Measurements from ENCODE around the gene GALNTL6. TPM values are rescaled to one million over a fixed set of nuclear protein-coding genes. Genes with fewer than 3 reads are reported as not detected.

Gene GALNTL6
- total and polyA plus RNA-seq, 2 donors (not counting 3 experiments of a cell fraction or from before 2014, with no cell fraction given) = not detected

DNA sequence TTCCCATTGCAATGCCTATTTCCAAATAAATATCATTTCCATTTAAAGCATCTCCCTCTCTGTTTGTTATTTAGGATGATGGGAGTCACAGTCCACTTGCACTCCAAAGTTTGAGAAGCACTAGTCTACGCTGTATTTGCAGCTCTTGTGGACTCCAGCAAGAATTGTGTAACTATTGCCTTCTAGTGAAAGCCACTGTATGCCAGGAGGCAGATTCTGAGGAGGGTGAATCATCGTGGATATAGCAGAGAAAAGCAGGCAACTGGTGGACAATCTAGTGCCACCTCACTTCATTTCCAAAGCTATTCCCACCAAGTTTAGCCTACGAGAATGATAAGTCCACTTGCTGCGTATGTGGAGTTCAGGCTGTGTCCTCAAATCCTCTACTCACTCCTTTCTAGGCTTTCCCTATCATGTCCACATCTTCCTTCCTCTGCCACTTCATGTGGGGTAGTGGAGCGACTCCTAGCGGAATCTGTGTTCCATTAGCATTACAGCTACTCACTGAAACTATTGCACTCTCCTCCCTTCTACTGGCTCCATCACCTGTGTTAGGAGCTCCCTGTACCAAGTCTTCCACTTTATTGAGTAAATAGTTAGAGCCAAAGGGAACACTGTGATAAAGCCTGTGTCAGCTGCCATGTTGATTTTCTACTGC, 853.6 kb downstream of the GALNTL6 start:
- intact Hi-C loops (cut with micrococcal nuclease) = no loop called here
- CTCF ChIA-PET = no interaction called here
- Histone ChIP-seq H3K9me1 (replicated peaks; ENCODE audit: control insufficient read depth, extremely low read depth, insufficient read depth, low read length) (no peaks in the 10 kb centered on the region), H3K36me3 (ENCODE audit: control insufficient read depth in 2 of 2, extremely low read depth in 1 of 2, insufficient read depth in 2 of 2, low read length in 2 of 2) (no peaks in the 10 kb centered on the region), H3K27ac (ENCODE audit: insufficient read depth, low read depth, low read length) (no peak overlapping the region), H3K9ac (replicated peaks; ENCODE audit: extremely low read depth, insufficient read depth, low read length) (no peak overlapping the region), H3K27me3 (ENCODE audit: control insufficient read depth in 2 of 2, insufficient read depth in 2 of 2, low read length in 2 of 2) (no peaks in the 10 kb centered on the region), H3K4me3 (replicated peaks in 1 of 3; ENCODE audit: insufficient read depth in 1 of 3, low read depth in 1 of 3, low read length in 3 of 3) (no peak overlapping the region), H3K9me3 (replicated peaks; ENCODE audit: control insufficient read depth, insufficient read depth, low read length) (peaks cover 2% of the 10 kb centered on the region), H4K20me1 (replicated peaks; ENCODE audit: control insufficient read depth, extremely low read depth, insufficient read depth, low read length) (no peaks in the 10 kb centered on the region), H3K79me2 (ENCODE audit: control insufficient read depth, insufficient read depth, low read length) (no peaks in the 10 kb centered on the region), H2AFZ (ENCODE audit: low read depth, low read length) (no peak overlapping the region), H3K4me2 (ENCODE audit: insufficient read depth, low read length) (no peak overlapping the region), H3K4me1 (ENCODE audit: control insufficient read depth, extremely low read depth, insufficient read depth, low read length) (no peaks in the 10 kb centered on the region)
- no TSS peak for BruUV-seq (replicated peaks)
- TF ChIP-seq FOS (IDR thresholded peaks at IDR 0.05; ENCODE audit: borderline replicate concordance, insufficient read depth, low read length) (no peak), JUN (IDR thresholded peaks at IDR 0.05; ENCODE audit: borderline replicate concordance, insufficient read depth, insufficient read length, low read depth) (no peak), MYC (IDR thresholded peaks at IDR 0.05; ENCODE audit: low read depth, low read length) (no peak), POLR2A (IDR thresholded peaks at IDR 0.05; ENCODE audit: low read depth, low read length) (no peak), POLR2AphosphoS5 (IDR thresholded peaks at IDR 0.05; ENCODE audit: insufficient read depth, low read depth, low read length) (no peak), GATA2 (IDR thresholded peaks at IDR 0.05; ENCODE audit: insufficient read depth, insufficient read length, low read depth, low read length) (no peak), EZH2 (IDR thresholded peaks at IDR 0.05; ENCODE audit: borderline replicate concordance, low read depth, low read length, severe bottlenecking) (no peak)
- TF ChIP-seq, protein P1, sequence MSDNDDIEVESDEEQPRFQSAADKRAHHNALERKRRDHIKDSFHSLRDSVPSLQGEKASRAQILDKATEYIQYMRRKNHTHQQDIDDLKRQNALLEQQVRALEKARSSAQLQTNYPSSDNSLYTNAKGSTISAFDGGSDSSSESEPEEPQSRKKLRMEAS (IDR thresholded peaks at IDR 0.05; ENCODE audit: insufficient read depth, insufficient read length) = no peak
- TF ChIP-seq, protein P2, sequence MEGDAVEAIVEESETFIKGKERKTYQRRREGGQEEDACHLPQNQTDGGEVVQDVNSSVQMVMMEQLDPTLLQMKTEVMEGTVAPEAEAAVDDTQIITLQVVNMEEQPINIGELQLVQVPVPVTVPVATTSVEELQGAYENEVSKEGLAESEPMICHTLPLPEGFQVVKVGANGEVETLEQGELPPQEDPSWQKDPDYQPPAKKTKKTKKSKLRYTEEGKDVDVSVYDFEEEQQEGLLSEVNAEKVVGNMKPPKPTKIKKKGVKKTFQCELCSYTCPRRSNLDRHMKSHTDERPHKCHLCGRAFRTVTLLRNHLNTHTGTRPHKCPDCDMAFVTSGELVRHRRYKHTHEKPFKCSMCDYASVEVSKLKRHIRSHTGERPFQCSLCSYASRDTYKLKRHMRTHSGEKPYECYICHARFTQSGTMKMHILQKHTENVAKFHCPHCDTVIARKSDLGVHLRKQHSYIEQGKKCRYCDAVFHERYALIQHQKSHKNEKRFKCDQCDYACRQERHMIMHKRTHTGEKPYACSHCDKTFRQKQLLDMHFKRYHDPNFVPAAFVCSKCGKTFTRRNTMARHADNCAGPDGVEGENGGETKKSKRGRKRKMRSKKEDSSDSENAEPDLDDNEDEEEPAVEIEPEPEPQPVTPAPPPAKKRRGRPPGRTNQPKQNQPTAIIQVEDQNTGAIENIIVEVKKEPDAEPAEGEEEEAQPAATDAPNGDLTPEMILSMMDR (IDR thresholded peaks at IDR 0.05; ENCODE audit: extremely low read depth in 1 of 2, insufficient read depth in 1 of 2, low read depth in 1 of 2, low read length in 2 of 2) = no peak
- POLR2A ChIA-PET = no interaction called here
- DNase-seq (ENCODE audit: low read depth, low spot score) (no peak), FAIRE-seq (no peak)
- dilution Hi-C loops (cut with MboI; ENCODE audit: extremely low pct_ligation_motif_present, low sequenced_read_pairs) = no loop called here

All from endothelial cell of umbilical vein (primary cell).